Astrocyte of the cerebellum (primary cell): ENCODE measurements around the gene ANO9.

Experiments used
- DNase-seq: peaks from one replicate; pipeline ENCODE4 v3.0.0-alpha.2; 2011; ENCODE audit warnings: low read depth
- H3K4me3 ChIP-seq: 2 replicates; pipeline ENCODE4 v1.5.1; 2011; ENCODE audit warnings: mild to moderate bottlenecking, low read depth, low read length, moderate library complexity
- in situ Hi-C: cut with HindIII; loops from 2 replicates; pipeline ENCODE4 v1.10.0; 2017; ENCODE audit warnings: low sequenced_read_pairs
- TF ChIP-seq, protein P1 (sequence below): IDR thresholded peaks from 2 replicates; pipeline ENCODE4 v1.5.1; 2012; ENCODE audit warnings: low read length, low read depth, moderate library complexity, mild to moderate bottlenecking; ENCODE audit errors: missing control alignments

Gene ANO9

GRCh38 chr11:441418-442274, at the start of gene ANO9:
Gene ANO9 (minus strand): TSS chr11:442011. CDS start chr11:441926, 85 bp downstream.
- no peak for DNase-seq
- in situ Hi-C loops = no loop called here
- TF ChIP-seq, protein P1, sequence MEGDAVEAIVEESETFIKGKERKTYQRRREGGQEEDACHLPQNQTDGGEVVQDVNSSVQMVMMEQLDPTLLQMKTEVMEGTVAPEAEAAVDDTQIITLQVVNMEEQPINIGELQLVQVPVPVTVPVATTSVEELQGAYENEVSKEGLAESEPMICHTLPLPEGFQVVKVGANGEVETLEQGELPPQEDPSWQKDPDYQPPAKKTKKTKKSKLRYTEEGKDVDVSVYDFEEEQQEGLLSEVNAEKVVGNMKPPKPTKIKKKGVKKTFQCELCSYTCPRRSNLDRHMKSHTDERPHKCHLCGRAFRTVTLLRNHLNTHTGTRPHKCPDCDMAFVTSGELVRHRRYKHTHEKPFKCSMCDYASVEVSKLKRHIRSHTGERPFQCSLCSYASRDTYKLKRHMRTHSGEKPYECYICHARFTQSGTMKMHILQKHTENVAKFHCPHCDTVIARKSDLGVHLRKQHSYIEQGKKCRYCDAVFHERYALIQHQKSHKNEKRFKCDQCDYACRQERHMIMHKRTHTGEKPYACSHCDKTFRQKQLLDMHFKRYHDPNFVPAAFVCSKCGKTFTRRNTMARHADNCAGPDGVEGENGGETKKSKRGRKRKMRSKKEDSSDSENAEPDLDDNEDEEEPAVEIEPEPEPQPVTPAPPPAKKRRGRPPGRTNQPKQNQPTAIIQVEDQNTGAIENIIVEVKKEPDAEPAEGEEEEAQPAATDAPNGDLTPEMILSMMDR = no peak
- H3K4me3 ChIP-seq = no peak within 1 kb of the TSS

DNA sequence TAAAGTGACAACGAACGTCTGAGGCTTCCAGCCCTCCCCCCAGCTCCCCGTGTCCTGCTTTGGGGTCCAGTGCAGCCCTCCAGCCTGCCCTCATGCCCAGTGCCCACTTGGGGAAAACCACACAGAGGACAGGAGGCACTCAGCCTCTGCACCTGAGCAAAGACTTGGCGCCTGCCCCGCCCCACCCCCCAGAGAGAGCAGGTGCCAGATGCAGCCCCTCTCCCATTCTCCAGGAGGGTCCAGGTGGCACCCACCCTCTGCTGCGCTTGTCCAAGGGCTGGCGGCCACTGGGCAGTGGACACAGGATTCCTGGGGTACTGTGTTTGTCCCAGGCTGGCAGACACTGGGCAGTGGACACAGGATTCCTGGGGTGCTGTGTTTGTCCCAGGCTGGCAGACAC, 49.5 kb upstream of the ANO9 start:
- in situ Hi-C loops = no loop called here

GRCh38 chr11:490930-491260, 49.1 kb upstream of the ANO9 start:
- in situ Hi-C loops = no loop called here
- no peak overlapping the region for H3K4me3 ChIP-seq
- TF ChIP-seq, protein P1 = no peak
- DNase-seq = no peak

More for the DNA sequence above, 49.5 kb upstream of the ANO9 start:
- TF ChIP-seq, protein P1 = no peak
- DNase-seq = no peak
- no peak overlapping the region for H3K4me3 ChIP-seq

DNA sequence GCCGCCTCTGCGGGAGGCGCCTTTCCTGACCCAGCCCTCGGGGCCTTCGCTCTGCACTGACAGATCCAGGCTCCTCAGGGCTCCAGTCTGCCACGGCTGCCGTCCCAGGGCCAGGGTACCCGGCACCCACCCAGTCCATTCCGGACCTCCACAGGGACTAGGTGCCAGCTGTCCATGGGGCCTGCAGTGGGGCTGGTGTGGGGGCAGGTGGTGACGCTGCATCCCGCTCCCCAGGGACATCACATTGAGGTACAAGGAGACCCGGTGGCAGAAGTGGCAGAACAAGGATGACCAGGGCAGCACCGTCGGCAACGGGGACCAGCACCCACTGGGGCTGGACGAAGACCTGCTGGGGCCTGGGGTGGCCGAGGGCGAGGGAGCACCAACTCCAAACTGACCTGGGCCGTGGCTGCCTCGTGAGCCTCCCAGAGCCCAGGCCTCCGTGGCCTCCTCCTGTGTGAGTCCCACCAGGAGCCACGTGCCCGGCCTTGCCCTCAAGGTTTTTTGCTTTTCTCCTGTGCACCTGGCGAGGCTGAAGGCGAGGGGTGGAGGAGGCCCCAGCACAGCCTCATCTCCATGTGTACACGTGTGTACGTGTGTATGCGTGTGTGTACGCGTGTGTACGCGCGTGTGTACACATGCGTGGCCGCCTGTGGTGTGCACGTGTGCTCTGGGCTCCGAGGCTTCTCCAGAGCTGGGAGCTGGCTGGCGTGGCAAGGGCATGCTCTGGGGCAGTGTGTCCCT, 48.5 kb upstream of the ANO9 start:
- TF ChIP-seq, protein P1 = no peak
- in situ Hi-C loops = no loop called here
- no peak overlapping the region for H3K4me3 ChIP-seq

GRCh38 chr11:489610-490185, 47.9 kb upstream of the ANO9 start:
- TF ChIP-seq, protein P1 = no peak
- in situ Hi-C loops = no loop called here
- no peak overlapping the region for H3K4me3 ChIP-seq
- no peak for DNase-seq

More for the DNA sequence above, 48.5 kb upstream of the ANO9 start:
- DNase-seq = no peak

DNA sequence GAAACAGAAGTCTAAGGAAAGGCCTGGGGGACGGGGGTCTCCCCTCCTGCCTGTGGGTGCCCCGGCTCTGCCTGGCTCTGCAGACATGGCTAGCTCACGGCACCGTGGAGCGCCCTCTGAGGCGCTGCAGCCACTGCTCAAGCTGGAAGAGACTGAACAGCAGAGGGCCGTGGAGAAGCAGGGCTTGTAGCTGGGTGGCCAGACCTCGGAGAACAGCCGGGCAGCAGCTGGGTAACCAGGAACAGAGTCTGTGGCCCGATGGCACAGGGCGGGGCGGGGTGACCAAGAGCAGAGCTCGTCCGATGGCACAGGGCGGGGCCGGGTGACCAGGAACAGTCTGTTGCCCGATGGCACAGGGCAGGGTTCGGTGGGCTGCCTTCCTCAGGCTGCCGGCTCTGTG, 47.2 kb upstream of the ANO9 start:
- in situ Hi-C loops = no loop called here
- TF ChIP-seq, protein P1 = no peak

More for the DNA sequence above, 47.2 kb upstream of the ANO9 start:
- DNase-seq = no peak
- no peak overlapping the region for H3K4me3 ChIP-seq
